GM21723 (cell line): Measurements from ENCODE around the gene PCLO.

Source experiments
- ATAC-seq: cut with Tn5 transposase; IDR thresholded peaks from one replicate; pipeline ENCODE4 v1.9.1; 2021; ENCODE audit warnings: mild to moderate bottlenecking, moderate library complexity; ENCODE audit not compliant: unreplicated experiment

The PCLO gene

GRCh38 chr7:83162402-83163256, at the start of gene PCLO:
Gene PCLO (minus strand): TSS chr7:83162884. CDS start chr7:83162592, 292 bp downstream.
- peak; percentile 94 for ATAC-seq

DNA sequence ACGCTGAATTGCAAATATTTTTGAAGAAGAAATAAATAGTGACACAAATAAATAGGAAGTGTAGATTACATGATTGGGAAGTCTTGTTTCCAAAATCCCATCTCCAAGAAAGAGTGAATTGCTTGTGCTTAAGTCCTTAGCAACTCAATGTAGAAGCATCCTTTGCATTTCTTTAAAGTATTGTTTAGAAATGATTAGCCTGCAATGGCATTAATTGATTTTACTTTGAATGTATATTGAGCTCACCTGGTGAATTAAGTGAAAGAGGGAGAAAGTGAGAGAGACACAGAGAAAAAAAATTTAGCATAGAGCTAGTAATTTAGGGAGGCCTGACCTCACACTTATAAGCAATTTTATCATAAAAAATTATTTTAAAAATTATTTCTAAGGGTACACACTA, 49.0 kb upstream of the PCLO start:
- ATAC-seq = no peak

DNA sequence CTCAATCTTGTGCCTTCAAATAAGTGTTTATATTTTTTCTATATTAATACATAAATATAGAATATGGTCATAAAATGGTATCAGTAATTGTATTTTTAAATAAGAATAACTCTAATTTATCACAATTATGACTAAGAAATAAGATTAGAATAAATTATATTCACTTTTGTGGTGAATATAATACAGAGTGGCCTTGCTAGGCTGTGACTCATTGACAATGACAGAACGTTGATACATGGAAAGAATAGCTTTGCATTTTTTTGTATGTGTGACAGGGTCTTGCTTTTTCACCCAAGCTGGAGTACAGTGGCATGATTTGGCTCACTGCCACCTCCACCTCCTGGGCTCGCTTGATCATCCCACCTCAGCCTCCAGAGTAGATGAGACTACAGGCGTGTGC, 47.8 kb upstream of the PCLO start:
- no peak for ATAC-seq

- no peak for ATAC-seq
Observed at GRCh38 chr7:83204715-83205114, 42.0 kb upstream of the PCLO start.

GRCh38 chr7:83201355-83201754, 38.7 kb upstream of the PCLO start:
- ATAC-seq = no peak

GRCh38 chr7:83190659-83191389, 28.1 kb upstream of the PCLO start:
- ATAC-seq = no peak

- ATAC-seq = no peak
Observed at GRCh38 chr7:83178796-83179195, 16.1 kb upstream of the PCLO start.

- ATAC-seq = no peak
Observed at GRCh38 chr7:83178066-83178465, 15.4 kb upstream of the PCLO start.

DNA sequence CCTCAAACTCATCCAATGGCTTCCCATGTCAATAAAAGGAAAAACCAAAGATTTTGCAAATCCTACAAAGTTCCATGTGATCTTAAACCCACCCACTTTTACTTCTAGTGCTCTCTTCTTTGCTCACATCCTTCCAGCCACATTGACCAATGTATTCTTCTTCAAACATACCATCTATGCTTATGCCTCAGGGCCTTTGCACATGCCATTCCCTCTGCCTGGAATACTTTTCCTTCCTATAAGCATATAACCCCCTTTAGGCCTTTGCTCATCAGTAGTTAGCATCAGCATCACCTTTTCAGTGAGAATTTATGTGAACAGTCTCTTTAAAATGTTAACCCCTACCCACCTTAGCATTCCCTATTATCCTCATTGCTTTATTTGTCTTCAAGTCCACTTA, 11.0 kb upstream of the PCLO start:
- ATAC-seq = no peak

DNA sequence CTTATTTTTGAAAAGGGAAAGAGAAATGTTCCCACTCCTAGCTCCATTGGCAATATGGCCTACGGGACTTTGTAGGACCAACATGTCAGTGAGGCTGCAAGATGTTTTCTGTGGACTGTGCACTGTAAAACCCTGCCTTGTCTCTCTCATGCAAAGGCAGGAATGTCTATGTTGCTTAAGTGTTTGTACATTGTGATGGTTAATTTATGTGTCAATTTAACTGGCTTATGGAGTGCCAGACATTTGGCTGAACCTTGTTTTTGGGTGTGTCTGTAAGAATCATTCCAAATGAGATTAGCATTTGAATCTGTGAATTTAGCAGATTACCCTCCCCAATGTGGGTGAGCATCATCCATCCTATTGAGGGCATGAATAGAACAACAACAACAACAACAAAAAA, 4.1 kb upstream of the PCLO start:
- no peak for ATAC-seq

DNA sequence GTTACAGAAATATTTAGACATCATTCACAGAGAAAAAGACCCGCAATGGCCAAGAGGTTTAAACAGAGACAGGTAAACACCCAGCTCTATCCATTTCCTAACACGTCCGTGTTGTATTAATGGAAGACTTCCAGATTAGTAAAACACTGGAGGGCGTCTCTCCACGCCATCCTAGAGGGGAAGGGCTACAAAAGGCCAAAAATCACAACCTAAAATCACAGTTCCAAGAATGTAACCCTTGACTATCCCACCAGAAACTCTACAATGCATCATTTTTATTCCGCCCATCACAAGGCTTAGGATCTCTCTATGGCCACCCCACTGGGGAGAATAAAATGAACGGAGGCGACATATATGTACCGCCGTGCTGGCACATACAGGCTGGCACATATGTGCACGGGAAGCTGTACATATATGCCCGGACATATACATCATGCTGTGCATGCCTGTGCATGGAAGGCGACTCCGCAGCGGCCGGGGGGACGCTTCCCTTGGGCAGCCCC, 734 bp downstream of the PCLO start:
- peak; percentile 4 for ATAC-seq

DNA sequence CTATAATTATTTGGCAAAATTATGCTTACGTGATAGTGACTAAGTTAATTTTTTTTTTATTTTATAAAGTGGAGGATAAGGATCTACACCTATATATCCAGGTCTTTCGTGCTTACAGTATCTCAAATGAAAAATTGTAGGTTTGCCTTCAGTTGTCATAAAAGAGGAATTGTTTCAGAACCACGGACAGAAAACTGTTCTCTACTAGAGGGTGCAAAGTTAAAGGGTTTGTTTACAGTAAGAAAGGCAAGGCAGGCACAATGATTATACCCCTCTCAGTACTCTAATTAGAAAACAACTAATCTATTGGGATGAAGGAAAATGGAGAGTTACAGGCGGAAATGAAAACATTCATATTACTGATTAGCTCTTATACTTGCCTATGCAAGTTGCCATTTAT, 1.5 kb downstream of the PCLO start:
- no peak for ATAC-seq

GRCh38 chr7:83159731-83160130, 3.0 kb downstream of the PCLO start:
- ATAC-seq = no peak

DNA sequence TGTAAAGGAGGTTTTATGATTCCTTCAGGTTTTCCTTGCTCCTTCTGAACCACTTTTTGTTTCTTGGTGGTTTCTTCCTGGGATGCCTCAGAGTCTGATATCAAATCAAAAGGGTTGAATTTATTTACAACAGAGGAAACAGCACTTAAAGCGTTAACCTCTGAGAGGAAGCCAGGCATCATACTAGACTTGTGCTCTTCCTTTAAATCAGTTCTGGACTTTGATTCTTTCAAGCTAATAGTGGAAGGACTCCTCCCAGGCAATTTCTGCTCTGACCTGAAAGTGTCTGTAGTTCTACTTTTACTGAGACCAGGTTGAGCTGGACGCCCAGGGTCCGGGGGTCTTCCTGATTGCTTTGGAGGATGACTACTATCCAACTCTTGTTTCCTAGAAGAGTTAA, 6.7 kb downstream of the PCLO start:
- no peak for ATAC-seq

DNA sequence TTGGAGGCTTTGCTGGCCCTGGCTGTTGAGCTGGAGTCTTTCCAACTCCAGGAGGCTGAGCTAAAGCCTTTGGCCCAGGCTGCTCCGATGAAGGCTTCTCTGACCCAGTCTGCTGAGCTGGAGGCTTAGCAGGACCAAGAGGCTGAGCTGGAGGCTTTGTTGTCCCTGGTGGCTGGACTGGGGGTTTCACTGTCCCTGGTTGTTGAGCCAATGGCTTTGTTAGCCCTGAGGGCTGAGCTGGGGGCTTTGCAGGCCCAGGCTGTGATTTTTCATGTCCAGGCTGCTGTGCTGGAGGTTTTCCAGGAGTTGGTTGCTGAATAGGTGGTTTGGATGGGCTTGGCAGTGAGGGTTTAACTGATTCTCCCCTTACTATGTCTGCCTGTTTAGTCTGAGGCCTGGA, 7.3 kb downstream of the PCLO start:
- ATAC-seq = no peak

DNA sequence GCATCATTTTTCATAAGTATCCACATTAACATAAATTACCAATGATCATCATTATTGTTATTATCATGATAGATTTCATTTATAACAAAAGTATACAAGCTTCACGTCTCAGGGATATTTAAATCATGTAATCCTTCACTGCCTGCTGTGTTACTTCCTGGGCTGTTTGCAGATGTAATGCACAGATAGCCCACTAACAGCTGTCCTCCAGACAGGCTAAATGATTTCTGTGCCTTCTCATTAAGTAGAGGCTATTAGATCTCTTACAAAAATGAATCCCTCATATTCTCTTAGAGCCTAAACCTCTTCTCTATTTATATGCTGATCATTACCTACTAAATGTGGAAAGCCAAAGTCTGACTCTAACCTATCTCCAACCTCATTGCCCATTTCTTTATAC, 9.3 kb downstream of the PCLO start:
- no peak for ATAC-seq

GRCh38 chr7:83150310-83150709, 12.4 kb downstream of the PCLO start:
- no peak for ATAC-seq

- ATAC-seq = no peak
Observed at GRCh38 chr7:83149466-83149865, 13.2 kb downstream of the PCLO start.

- ATAC-seq = no peak
Observed at GRCh38 chr7:83148776-83149175, 13.9 kb downstream of the PCLO start.

DNA sequence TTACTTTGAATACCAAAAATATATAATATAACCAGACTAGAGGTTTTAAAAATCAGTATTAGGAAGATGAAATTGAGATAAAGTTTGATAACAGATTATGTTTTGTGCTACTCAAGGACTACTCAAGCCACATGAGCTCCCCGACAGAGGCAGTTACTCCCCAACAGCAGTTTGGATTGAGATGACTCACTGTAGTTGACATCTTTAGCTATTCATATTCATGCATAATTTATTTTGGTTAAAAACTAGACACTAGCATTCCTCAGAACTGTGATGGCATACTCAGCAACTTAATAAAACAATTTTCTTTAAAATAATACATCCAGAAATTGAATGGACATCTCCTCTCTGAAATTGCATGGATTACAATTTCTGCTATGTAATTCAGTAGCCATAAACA, 19.6 kb downstream of the PCLO start:
- no peak for ATAC-seq

DNA sequence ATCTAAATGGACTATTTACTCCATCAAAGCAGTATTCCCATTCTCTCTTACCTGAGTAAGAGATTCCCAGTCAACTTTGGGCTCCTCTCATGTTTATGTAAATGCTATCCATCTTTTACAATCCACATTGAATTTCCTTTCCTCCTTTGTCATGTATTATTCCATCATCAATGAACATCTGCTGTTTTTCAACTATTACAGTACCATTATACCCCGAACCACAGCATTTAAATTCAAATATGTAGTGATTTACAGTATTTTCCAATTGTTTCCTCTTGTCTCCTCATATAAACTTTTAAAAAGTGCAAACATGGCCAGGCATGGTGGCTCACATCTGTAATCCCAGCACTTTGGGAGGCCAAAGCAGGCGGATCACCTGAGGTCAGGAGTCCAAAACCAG, 20.3 kb downstream of the PCLO start:
- no peak for ATAC-seq

GRCh38 chr7:83141927-83142326, 20.8 kb downstream of the PCLO start:
- ATAC-seq = no peak
